Brain microvascular endothelial cell (primary cell): ENCODE measurements around the gene ASIC2.
A peak's percentile ranks its signal among the peaks of the same experiment; 100 is the strongest.

Experiments used
- DNase-seq: peaks from one replicate; pipeline ENCODE4 v3.0.0-alpha.2; 2020
- H3K27ac ChIP-seq: fragments of 250-450 bp; sonication (Bioruptor Pico); 2 replicates; pipeline ENCODE4 v1.5.1; 2020; ENCODE audit warnings: mild to moderate bottlenecking, moderate library complexity
- H3K27me3 ChIP-seq: fragments of 250-450 bp; sonication (Bioruptor Pico); replicated peaks from 2 replicates; pipeline ENCODE4 v1.5.1; 2020; ENCODE audit warnings: mild to moderate bottlenecking
- H3K36me3 ChIP-seq: fragments of 250-450 bp; sonication (Bioruptor Pico); replicated peaks from 2 replicates; pipeline ENCODE4 v1.5.1; 2020; ENCODE audit warnings: mild to moderate bottlenecking
- H3K4me3 ChIP-seq: 2 replicates; pipeline ENCODE4 v1.5.1; 2011; ENCODE audit warnings: low read depth, mild to moderate bottlenecking, control low read depth, low read length, moderate library complexity
- CTCF ChIP-seq: IDR thresholded peaks from 2 replicates; pipeline ENCODE4 v1.5.1; 2011; ENCODE audit warnings: low read depth, mild to moderate bottlenecking, moderate library complexity, low read length, control low read depth, inconsistent platforms; ENCODE audit errors: missing control alignments
- in situ Hi-C: cut with HindIII; loops from 2 replicates; pipeline ENCODE4 v1.10.0; 2017; ENCODE audit warnings: low sequenced_read_pairs, low pct_ligation_motif_present

The ASIC2 gene

GRCh38 chr17:33287096-33287725 lies 5.9 kb downstream of the ASIC2 start:
- no peak overlapping the region for H3K4me3 ChIP-seq
- in situ Hi-C loops = no loop called here
- H3K27me3 ChIP-seq = peaks cover 11% of the 10 kb centered on the region
- no peak overlapping the region for H3K27ac ChIP-seq
- TF ChIP-seq CTCF = no peak
- H3K36me3 ChIP-seq = no peaks in the 10 kb centered on the region
- DNase-seq = no peak

- DNase-seq = no peak
- no peak overlapping the region for H3K4me3 ChIP-seq
These were observed 7.7 kb downstream of the ASIC2 start for GRCh38 chr17:33285413-33285812.

GRCh38 chr17:33284022-33284421 lies 9.1 kb downstream of the ASIC2 start:
- DNase-seq = peak; percentile 64
- no peaks in the 10 kb centered on the region for H3K27me3 ChIP-seq
- no peaks in the 10 kb centered on the region for H3K36me3 ChIP-seq
- TF ChIP-seq CTCF = no peak
- no peak overlapping the region for H3K27ac ChIP-seq
- H3K4me3 ChIP-seq = no peak overlapping the region
- in situ Hi-C loops = no loop called here

More at GRCh38 chr17:33285413-33285812, 7.7 kb downstream of the ASIC2 start:
- no peaks in the 10 kb centered on the region for H3K36me3 ChIP-seq
- peaks cover 2% of the 10 kb centered on the region for H3K27me3 ChIP-seq
- H3K27ac ChIP-seq = no peak overlapping the region
- in situ Hi-C loops = no loop called here
- no peak for TF ChIP-seq CTCF

- no peaks in the 10 kb centered on the region for H3K27me3 ChIP-seq
- no peak overlapping the region for H3K4me3 ChIP-seq
- no peak for TF ChIP-seq CTCF
- DNase-seq = no peak
- in situ Hi-C loops = no loop called here
- H3K27ac ChIP-seq = no peak overlapping the region
- no peaks in the 10 kb centered on the region for H3K36me3 ChIP-seq
These were observed 12.7 kb downstream of the ASIC2 start for GRCh38 chr17:33280162-33280943.

GRCh38 chr17:33277436-33278100 lies 15.5 kb downstream of the ASIC2 start:
- H3K4me3 ChIP-seq = no peak overlapping the region
- no peak overlapping the region for H3K27ac ChIP-seq
- in situ Hi-C loops = no loop called here
- no peaks in the 10 kb centered on the region for H3K36me3 ChIP-seq
- TF ChIP-seq CTCF = no peak
- no peak for DNase-seq
- no peaks in the 10 kb centered on the region for H3K27me3 ChIP-seq
